Stimulated activated CD4-positive, alpha-beta T cell treated with anti-CD3 and anti-CD28 coated beads, Interleukin-2, amount 100 ng/mL, for 24 hours (primary cell): ENCODE measurements around the gene CPT1C.
"Not testable (repeated sequence)": the region's sequence is repeated elsewhere in the genome, so short reads cannot be mapped to it uniquely, and the experiment has no call there.

Experiments used
- DNase-seq, 2 donors: peaks; one replicate each; pipeline ENCODE4 v3.0.0-alpha.2; 2020

Gene CPT1C

GRCh38 chr19:49712397-49712859 lies 21.5 kb downstream of the CPT1C start:
- DNase-seq = no peak

- DNase-seq = no peak
Measured at GRCh38 chr19:49713236-49713845, 22.4 kb downstream of the CPT1C start.

GRCh38 chr19:49716154-49716553 lies 25.2 kb downstream of the CPT1C start:
- no peak for DNase-seq

- no peak for DNase-seq
Measured at GRCh38 chr19:49718511-49718910, 27.6 kb downstream of the CPT1C start.

GRCh38 chr19:49718991-49719390 lies 28.1 kb downstream of the CPT1C start:
- DNase-seq = no peak

- not testable (repeated sequence) for DNase-seq
Measured at GRCh38 chr19:49719420-49719819, 28.5 kb downstream of the CPT1C start.

GRCh38 chr19:49727217-49728030 lies 36.5 kb downstream of the CPT1C start:
- no peak for DNase-seq

- DNase-seq = no peak
Measured at GRCh38 chr19:49730166-49730565, 39.2 kb downstream of the CPT1C start.

- DNase-seq = no peak
Measured at GRCh38 chr19:49738268-49738667, 47.4 kb downstream of the CPT1C start.

- DNase-seq = no peak
Measured at GRCh38 chr19:49739098-49739497, 48.2 kb downstream of the CPT1C start.

GRCh38 chr19:49739933-49740332 lies 49.0 kb downstream of the CPT1C start:
- DNase-seq = no peak

- DNase-seq = no peak
Measured at GRCh38 chr19:49741210-49741844, 50.4 kb downstream of the CPT1C start.

- no peak for DNase-seq
Measured at GRCh38 chr19:49744946-49745381, 54.0 kb downstream of the CPT1C start.

- DNase-seq = peak; percentile 43 to 70
Measured at GRCh38 chr19:49746206-49746958, 55.5 kb downstream of the CPT1C start.

- no peak for DNase-seq
Measured at GRCh38 chr19:49749055-49749716, 58.3 kb downstream of the CPT1C start.

- no peak for DNase-seq
Measured at GRCh38 chr19:49749771-49750170, 58.9 kb downstream of the CPT1C start.

- DNase-seq = no peak
Measured at GRCh38 chr19:49752701-49753100, 61.8 kb downstream of the CPT1C start.

GRCh38 chr19:49755956-49756355 lies 65.0 kb downstream of the CPT1C start:
- no peak for DNase-seq

- no peak for DNase-seq
Measured at GRCh38 chr19:49758292-49758691, 67.4 kb downstream of the CPT1C start.

GRCh38 chr19:49761249-49761624 lies 70.3 kb downstream of the CPT1C start:
- DNase-seq = no peak

- DNase-seq = no peak
Measured at GRCh38 chr19:49761625-49762311, 70.9 kb downstream of the CPT1C start.

- no peak for DNase-seq
Measured at GRCh38 chr19:49763230-49763629, 72.3 kb downstream of the CPT1C start, which contains the start of gene TSKS. TSKS (minus strand) TSS chr19:49763306; CDS start chr19:49763247, 59 bp downstream.
